ENCODE data around the gene C1orf122.
A peak's percentile ranks its signal among the peaks of the same experiment; 100 is the strongest.

Gene C1orf122

DNA sequence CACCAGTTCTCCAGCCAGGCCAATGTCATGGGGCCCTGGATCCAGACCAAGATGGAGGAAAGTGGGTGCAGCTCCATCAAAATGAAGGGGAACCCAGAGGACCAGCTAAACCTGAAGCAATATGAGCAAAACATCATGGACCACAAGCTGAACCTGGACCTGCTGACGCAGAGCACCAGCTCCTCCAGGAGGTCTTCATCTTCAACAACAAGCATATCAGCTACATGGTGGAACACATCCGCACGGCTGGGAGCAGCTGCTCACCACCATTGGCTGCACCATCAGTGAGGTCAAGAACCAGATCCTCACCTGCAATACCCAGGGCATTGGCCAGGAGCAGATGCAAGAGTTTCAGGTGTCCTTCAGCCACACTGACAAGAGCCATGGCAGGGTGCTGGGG is 28.9 kb upstream of the C1orf122 start:
- H3K4me3 Mint-ChIP-seq = no peak overlapping the region
- peaks cover 76% of the 10 kb centered on the region for H3K27me3 Mint-ChIP-seq (ENCODE audit: low read depth, poor library complexity)
- TF ChIP-seq, protein P1, sequence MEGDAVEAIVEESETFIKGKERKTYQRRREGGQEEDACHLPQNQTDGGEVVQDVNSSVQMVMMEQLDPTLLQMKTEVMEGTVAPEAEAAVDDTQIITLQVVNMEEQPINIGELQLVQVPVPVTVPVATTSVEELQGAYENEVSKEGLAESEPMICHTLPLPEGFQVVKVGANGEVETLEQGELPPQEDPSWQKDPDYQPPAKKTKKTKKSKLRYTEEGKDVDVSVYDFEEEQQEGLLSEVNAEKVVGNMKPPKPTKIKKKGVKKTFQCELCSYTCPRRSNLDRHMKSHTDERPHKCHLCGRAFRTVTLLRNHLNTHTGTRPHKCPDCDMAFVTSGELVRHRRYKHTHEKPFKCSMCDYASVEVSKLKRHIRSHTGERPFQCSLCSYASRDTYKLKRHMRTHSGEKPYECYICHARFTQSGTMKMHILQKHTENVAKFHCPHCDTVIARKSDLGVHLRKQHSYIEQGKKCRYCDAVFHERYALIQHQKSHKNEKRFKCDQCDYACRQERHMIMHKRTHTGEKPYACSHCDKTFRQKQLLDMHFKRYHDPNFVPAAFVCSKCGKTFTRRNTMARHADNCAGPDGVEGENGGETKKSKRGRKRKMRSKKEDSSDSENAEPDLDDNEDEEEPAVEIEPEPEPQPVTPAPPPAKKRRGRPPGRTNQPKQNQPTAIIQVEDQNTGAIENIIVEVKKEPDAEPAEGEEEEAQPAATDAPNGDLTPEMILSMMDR (IDR thresholded peaks at IDR 0.05) = no peak
- peaks cover 20% of the 10 kb centered on the region for H3K9me3 Mint-ChIP-seq
- H3K36me3 Mint-ChIP-seq (ENCODE audit: low read depth) = no peaks in the 10 kb centered on the region
- no peaks in the 10 kb centered on the region for H3K4me1 Mint-ChIP-seq
- no peak for DNase-seq
- H3K27ac Mint-ChIP-seq = no peak overlapping the region

DNA sequence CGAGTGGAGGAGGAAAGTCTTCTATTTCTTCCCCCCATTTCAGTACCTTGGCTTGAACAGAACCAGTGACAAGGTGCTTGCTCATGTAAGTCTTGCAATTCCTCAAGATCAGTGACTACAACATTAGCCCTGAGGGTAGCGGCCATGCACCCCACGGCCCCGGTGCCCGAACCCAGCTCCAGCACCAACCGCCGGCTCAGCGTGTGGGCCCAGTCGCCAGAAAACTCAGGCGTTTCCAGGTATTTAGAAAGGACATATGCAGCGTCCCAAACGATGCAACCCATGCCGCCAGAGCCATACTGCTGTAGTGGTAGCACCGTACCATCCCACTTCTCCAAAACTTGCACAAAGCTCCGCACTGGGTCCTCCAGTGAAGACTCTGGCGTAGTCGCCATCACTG is 25.1 kb upstream of the C1orf122 start:
- no peak overlapping the region for H3K27ac Mint-ChIP-seq
- DNase-seq = no peak
- no peaks in the 10 kb centered on the region for H3K36me3 Mint-ChIP-seq (ENCODE audit: low read depth)
- no peaks in the 10 kb centered on the region for H3K9me3 Mint-ChIP-seq
- H3K4me1 Mint-ChIP-seq = no peaks in the 10 kb centered on the region
- TF ChIP-seq, protein P1 (IDR thresholded peaks at IDR 0.05) = no peak
- H3K27me3 Mint-ChIP-seq (ENCODE audit: low read depth, poor library complexity) = peaks cover 85% of the 10 kb centered on the region
- no peak overlapping the region for H3K4me3 Mint-ChIP-seq

DNA sequence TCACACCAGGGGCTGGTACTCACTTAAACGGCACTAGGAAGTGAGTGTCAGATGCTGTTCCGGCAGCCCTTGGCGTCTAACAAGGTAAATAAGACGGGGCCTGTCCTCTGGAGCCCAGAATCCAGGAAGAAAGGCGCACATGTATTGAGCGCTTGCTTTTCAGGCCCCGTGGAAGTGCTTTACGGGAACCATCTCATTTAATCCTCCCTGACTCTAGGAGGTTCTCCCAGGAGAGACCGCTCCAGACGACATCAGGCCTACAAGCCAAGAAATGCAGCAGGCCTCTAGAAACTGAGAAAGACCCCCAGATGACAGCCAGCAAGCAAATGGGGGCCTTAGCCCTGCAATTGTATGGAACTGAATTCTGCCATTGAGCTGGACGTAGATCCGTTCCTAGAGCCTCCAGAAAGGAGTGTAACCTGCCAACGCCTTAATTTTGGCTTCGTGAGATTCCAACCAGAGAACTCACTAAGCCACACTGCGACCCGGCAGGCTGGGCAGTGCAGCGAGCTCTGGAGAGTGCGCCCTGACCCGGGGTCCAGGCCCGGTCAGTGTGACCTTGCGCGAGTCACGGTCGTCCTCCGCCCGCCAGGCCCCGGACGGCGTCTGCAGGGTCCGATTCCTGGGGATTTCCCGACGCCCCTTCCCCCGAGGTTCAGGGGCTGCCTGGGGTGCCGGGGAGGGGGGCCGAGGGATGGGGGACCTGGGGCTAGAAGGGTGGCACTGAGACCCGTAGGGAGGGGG is 14.5 kb upstream of the C1orf122 start:
- H3K4me3 Mint-ChIP-seq = peak overlapping the region; percentile 63

DNA sequence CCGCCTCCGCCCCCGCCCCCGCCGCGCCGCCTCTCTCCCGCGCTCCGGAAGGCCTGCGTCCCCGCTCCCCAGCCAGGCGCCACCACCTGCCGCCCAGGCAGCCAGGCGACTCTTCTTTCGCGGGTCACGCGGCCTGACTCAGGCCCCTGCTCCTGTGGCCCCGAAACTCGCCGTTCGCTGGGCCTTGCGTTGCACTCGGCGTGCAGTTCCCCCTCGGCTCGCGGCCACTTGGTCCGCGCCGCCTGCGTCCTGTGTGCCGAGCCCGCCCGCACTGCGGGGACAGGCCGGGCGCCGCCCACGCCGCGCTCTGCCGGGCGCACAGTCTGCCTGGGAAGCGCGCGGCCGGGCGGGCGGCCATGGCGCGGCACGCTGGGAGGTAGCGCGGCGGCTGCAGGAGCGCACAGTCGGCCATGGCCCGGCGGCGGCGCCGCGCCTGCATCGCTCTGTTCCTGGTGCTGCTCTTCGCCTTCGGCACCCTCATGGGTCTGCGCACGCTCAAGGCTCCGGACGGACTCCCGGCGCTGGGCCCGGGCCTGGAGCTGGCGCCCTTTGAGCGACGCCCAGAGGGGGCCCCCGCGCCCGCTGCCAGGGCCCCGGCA is 13.7 kb upstream of the C1orf122 start, which contains the start of gene MANEAL:
TSS of gene MANEAL (plus strand) at position 75 of the 599 bp plus-strand sequence. CDS start at position 411, 336 bp downstream.
- H3K36me3 Mint-ChIP-seq (ENCODE audit: low read depth) = no peaks in the 10 kb centered on the region
- no peaks in the 10 kb centered on the region for H3K4me1 Mint-ChIP-seq
- TF ChIP-seq, protein P1 (IDR thresholded peaks at IDR 0.05) = no peak
- DNase-seq = peak; percentile 76
- peak within 1 kb of the TSS; percentile 71 for H3K4me3 Mint-ChIP-seq
- peaks cover 77% of the 10 kb centered on the region for H3K27me3 Mint-ChIP-seq (ENCODE audit: low read depth, poor library complexity)
- no peaks in the 10 kb centered on the region for H3K9me3 Mint-ChIP-seq
- no peak within 1 kb of the TSS for H3K27ac Mint-ChIP-seq

More for the DNA sequence above, 14.5 kb upstream of the C1orf122 start:
- no peak for DNase-seq
- Mint-ChIP-seq H3K4me1 (no peaks in the 10 kb centered on the region), H3K27ac (no peak overlapping the region), H3K9me3 (no peaks in the 10 kb centered on the region), H3K36me3 (ENCODE audit: low read depth) (no peaks in the 10 kb centered on the region), H3K27me3 (ENCODE audit: low read depth, poor library complexity) (peaks cover 85% of the 10 kb centered on the region)
- TF ChIP-seq, protein P1 (IDR thresholded peaks at IDR 0.05) = no peak

DNA sequence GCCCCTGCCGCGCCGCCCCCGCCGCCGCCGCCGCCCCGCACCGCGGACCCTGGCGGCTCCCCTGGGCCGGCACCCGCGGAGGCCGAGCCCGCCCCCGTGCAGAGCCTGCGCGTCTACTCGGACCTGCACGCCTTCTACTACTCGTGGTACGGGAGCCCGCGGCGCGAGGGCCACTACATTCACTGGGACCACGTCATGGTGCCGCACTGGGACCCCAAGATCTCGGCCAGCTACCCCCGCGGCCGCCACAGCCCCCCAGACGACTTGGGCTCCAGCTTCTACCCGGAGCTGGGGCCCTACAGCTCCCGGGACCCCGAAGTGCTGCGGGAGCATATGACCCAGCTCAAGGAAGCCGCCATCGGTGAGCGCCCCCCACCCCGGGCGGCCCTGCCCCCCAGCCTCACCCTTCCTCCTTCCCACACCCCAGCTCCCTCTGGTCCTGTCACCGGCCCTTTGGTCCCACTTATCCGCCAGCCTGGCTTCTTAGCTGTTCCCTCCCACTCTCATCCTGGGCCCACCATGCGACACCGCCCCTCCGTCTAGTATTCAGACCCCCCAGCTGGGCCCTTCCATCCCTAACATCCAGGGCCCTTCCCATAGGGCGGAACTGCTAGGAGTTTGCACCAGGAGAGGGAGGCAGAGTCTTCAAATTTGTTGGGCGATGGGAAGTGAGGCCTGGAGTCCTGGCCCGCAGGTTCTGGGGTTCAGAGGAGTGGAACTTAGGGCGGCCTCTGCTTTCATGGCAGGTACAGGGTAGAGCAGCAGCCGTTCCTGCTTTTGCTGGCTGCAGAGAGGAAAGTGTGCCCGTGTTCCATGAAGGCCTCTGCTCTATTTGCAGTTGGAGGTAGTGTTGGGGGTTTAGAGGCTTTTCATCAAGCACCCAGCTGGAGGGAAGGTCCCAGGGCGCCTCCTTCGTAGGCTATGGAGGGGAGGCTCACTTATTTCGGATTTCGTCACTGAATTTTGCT is 12.9 kb upstream of the C1orf122 start:
- H3K27ac Mint-ChIP-seq = no peak overlapping the region
- no peak for DNase-seq

More for the DNA sequence above, 12.9 kb upstream of the C1orf122 start:
- peak overlapping the region; percentile 71 for H3K4me3 Mint-ChIP-seq
- H3K9me3 Mint-ChIP-seq = no peaks in the 10 kb centered on the region
- H3K36me3 Mint-ChIP-seq (ENCODE audit: low read depth) = no peaks in the 10 kb centered on the region
- peaks cover 72% of the 10 kb centered on the region for H3K27me3 Mint-ChIP-seq (ENCODE audit: low read depth, poor library complexity)
- TF ChIP-seq, protein P1 (IDR thresholded peaks at IDR 0.05) = no peak
- H3K4me1 Mint-ChIP-seq = no peaks in the 10 kb centered on the region
